ENCODE results near the gene CDH23.

CDH23 gene

DNA sequence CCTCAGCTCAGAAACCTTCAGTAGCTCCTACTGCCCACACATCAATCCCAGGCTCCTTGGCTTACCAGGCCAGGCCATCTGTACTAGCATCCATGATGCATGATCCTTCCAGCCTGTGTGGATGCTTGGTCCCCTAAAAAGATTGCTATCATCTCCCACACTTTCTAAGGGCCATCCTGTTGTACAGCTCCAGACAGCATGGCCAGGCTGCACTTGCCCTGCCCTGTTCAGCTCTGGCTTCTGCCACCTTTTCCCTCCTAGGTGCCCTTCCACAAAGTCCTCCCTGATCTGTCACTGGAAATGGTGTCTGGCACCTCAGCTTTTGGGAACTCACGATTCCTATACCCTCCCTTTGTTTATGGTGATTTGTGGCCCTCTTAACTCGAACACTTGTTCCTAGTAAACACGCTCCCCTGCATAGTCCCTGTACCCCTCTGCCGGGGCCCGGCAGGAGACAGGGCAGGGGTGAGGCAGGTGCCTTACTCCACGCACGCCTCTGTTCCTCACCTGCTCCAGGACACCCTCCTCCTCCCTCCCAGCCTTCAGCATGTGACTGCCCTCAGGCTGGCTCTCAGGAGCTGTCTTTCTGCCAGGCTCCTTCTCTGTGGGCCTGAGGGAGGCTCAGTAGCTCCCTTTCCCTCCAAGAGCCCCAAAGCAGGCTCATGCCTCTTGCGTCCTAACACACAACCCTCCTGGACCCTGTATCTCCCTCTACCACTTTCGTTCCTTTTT is 71.8 kb downstream of the CDH23 start:
- no peak for DNase-seq

DNA sequence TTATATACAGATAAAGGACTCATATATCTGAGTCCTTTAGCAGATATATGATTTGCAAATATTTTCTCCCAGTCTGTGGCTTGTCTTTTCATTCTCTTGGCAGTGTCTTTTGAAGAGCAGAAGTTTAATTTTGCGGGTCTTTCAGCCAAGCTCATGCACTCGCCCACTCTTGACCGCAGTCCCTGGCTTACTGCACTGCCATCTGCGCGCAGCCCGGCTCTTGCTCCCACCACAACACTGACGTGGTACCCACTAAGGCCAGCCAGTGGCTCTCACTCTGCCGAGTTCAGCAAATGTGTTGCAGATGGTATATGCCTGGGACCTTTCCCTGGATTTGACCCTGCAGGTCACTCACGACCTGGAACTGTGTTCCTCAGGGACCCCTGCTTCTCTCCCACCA is 74.3 kb downstream of the CDH23 start:
- DNase-seq = no peak

DNA sequence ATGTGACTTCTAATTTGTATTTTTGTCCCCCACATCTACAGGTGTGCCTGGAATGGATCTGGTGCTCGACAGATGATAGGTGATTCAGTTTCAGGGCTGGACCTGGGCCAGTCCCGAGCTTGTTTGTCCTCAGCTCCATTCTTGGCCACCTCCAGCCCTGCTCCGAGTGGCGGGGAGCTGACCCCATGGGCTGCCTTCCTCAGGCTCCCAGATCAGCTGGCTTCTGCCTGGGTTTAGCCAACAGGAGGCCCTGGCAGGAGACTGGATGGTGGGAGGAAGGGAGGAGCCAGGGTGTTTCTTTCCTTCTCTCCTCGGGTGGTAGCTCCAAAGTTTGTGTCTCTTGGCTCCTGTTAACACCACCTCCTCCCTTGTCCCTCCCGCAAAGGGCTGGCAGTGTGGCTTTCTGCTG is 75.2 kb downstream of the CDH23 start:
- no peak for DNase-seq

DNA sequence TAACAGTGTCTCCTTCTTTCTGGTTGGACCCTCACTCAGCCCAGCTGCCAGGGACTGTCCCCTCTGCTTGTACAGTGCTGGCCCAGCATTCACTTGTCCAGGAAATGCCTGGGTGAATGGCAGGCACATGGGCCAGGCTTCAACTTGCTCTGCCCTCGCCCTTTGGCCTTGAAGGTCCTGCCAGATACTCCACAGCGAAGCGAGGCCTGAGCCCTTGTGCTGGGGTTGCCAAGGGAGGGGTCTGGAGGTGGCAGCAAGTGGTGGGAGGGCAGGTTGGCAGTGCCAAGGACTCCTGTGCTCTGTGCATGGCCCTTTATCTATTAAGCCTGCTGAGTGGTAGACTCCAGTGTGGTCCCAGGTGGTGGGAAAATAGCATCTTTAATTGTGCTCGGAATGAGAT is 75.7 kb downstream of the CDH23 start:
- no peak for DNase-seq

DNA sequence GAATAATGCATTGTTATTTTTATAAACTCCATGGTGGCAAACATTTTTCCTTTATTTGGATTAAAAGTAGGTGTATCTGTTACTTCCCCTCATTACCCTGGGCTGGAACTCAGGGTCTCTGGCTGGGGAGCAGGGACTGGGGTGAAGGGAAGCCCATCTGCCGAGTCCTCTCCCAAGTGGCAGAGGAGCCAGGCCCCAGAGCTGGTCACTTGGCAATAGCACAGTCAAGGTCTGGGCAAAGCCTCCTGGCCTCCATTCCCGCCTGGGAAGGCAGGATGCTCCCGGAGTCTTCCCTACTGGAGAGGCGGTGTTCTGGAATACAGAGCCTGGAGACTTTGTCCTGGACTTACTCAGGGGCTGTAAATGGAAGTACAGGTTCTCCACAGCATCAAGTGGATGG is 76.2 kb downstream of the CDH23 start:
- DNase-seq = no peak

DNA sequence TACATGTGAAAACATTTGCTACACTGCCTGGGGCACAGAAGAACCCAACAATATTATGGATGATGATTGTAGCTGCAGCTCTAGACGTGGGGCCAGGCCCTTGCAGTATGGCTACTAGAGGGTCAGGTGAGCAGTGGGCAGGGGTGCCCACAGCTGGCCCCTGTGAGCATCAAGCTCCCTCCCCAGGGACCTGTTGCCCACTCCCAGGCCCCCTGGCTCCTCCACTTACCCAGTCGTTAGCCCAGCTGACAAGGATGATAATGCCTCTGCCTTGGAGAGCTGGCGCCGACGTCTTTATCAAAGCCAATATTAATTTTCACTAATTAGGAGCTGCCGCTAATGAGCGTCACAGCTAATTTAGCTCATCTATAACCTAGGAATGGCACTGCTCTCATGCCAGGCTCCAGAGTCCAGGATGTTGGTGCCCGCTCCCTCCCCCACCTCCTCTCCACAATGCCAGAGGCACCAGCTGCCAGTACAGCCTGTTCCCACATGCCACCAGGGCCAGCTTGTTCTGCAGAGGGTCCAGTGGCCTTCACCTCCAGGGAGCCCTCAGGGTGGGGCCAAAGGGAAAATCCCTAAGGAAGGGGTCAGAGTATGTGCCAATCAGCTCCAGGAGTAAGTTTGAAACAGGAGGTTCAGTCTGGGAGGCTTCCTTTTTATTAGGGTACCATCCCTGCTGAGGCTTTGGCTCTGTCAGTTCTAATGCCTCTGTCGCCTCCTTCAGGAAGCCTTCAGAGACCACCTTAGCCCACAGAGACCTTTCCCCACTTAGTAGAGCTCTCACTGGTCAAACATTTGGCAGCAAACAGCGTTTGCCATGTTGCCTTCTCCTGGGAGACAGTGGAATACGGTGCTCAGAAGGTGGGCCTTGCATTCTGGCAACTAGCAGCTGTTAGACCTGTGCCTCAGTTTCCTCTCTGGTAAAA is 77.2 kb downstream of the CDH23 start:
- DNase-seq = no peak

DNA sequence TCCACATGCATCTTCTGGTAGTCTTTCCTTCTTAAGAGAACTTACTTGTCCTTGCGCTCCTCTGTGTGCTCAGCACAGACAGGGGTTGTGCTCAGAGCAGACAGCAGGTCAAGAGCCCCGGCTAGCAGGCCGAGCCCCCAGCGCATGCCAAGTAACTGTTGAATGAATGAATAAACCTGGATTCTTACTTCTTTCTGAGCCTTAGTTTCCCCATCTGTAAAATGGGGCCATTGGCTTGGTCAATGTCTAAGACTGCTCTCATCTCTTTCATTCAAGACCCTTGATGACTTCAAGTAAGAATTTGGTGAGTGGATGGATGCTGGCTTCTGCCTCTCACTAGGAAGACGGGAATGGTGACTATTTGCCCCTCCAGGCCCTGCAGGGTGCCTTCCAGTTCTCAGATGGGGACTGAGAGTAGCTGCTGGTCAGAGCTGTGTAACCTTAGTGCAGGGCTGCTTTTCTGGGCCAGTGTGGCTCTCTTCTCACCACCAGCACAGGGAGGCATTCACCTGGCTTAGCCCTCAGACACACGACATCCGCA is 78.1 kb downstream of the CDH23 start:
- DNase-seq = no peak

DNA sequence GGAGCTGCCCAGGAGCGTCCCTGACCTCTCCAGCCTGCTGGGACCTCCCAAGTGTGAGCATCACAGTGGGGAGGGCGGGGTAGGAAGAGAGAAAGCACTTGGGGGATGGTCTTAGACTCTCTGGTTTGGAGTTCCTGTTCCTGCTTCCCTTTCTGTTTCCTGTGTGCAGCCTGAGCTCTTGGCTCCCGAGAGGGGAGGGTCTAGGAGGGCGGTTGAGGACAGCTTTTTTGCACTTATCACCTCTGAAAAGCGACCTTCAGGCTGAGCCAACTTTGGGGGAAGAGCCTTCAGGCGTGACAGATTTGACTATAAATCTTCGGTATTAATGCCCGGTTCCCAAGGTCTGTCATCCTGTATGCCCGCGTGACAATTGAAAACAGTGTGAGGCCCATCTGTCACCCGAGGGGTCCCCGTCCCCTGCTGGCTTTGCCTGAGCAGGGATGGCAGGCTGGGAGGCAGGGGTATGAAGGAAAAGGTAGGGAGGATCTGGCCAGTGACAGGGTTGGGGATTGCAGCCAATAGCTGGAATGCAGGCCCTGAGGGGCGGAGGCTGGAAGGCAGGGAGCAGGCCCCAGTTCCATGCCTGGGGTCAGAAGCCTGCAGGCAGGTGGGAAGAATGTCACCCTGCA is 78.6 kb downstream of the CDH23 start:
- peak; percentile 90 for DNase-seq

DNA sequence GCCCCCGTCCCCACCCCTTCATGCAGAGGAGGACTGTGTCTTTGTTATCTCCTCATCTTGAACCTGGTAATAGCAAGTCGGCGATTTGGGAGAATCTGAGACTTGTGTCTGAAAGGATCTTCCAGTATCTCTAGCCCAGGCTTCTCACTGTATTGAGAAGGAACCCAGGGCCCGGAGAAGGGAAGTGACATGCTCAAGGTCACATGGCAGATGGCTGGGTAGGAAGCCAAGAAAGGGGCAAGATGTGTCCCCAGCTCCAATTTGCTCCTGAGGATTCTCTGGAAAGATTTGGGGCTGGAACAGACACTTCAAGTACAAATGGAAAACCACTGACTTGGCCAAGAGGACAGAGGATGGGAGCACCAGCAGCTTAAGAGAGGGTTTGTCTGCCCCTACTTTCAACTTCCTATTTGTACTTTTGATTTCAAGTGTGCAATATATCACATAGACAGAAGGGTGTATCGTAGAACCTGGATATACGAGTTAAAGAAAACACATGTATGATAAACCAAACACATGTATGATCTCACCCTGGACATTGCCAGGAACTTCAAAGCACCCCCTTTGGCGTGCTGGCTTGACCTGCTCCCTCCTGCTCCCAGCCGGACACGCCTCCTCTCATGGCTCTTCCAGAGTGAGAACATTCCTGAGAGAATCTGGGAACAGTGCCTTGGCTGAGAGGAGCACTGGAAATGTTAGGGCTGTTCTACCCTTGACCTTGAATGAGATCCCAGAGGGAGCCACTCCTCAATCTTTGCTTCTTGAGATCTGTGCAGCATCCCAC is 79.7 kb downstream of the CDH23 start:
- DNase-seq = no peak

DNA sequence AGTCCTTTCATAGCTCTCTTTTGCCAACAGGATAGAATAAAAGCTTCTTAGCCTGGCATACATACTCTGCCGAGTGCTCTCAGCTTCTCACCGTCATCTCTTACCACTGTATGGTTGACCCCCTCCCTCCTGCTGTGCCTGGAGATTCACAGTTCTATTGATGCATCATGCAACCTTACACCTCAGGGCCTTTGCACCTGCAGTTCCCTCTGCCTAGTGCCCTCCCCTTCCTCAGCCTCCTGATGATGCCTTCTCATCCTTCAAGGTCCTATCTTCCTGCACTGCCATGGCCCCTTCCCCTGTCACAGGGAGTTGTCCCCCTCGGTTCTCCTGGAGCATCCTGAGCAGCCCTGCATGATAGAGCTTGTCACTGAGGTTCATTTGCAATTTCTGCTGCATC is 81.5 kb downstream of the CDH23 start:
- DNase-seq = peak; percentile 13

DNA sequence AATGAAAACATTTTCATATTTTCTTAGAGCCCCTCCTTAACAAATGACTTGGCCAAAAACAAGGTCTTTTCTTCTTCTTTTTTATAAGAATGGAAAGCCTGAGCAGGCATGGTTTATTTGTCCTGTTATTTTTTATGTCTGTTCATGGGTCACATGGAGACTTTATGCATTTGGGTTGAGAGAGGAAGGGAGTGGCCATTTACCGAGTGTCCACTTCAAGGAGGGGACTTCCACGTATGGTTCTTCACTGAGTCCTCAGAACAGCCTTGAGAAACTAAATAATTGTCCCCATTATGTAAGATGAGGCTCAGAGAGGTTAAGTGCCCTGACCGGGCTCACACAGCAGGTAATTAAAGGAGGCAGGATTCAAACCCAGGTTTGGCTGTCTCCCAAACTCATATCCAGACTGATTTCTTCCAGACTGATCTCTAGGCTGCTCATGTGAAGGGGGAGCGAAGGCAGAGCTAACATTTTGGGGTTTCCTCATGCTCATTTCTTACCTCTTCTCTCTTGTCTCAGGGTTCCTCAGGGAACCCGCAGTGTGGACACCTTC is 82.2 kb downstream of the CDH23 start:
- no peak for DNase-seq

DNA sequence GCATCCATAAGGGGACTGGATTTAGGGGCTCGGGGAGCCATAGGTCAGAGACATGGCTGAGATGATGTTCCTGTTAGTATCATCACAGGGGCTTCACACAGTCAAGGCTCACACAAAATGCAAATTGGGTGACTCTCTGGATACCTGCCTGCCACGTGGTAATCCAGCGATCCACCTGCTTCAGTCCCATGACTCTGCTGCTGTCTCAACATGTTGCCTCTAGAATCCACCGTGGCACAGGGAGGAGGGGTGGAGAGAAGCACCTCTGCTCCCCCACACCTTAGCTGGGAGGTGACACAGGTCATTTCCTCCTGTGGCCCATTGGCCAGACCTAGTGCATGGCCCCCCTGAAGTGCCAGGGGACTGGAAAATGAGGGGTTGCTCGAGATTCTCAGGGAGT is 83.1 kb downstream of the CDH23 start:
- no peak for DNase-seq

DNA sequence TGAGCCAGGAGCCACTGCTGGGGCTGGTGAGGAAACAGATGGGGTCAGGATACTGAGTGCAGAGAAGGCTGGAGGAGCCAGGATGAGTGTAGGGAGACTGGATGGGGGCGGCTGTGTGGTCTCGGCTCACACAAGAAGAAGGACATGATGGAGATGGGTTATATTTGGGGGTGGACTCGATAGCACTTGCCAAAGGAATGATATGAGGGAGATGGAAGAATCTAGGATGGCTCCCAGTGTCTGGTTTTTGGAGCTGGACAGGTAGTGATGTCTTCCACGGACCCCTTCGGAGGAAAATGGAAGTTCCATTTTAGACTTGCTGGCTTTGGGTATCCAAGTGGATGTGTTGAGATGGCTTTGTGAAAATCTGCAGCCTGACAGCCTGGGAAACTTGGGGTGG is 83.9 kb downstream of the CDH23 start:
- no peak for DNase-seq

DNA sequence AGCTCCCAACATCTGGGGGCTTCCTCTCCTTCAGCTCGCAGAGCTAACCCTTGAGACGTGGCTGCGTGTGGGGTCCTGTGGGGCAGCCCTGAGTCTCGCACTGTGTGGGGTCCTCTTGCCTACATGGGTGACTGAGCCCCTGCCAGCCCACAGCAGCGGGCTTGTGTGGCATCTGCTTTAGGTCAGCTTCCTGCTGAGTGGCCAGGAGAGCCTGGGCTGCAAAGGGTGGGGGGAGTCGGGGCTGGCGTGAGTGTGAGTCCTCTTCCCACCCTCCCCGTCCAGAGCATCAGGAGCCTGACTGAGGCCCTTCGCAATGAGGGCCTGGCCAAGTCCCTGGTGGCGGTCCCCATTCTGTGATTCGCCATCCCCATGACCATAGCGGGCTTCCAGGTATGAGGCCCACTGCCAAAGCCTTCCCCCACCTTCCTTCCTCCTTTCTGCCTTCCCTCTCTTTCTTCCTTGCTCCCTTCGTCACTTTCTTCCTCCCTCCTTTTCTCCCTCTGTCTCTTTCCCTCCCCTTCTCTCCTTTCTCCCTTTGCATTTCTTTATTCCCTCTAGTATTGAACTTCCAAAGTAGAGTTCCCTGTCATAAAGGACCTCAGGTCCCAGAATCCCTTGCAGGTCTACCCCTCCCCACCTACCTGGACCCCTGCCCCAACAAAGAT is 85.2 kb downstream of the CDH23 start:
- DNase-seq = no peak

DNA sequence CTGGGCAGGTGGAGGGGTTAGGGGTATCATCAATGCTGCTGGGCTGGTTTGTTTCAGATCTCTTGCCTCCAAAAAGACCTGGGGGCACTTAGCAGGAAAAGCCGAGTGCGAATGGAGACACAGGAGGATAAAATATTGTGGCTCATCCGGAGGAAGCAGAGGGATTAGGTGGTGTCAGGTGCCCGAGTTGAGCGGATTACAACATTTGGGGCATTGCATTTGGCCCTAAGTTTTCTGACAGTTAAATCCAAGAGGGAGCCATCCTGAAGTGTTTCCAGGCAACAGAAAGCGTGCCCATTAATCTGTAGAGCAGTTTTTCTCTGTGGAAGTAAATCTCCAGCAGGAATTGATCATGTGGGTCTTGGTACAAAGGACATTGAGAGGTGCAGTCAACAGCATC is 85.9 kb downstream of the CDH23 start:
- DNase-seq = no peak

DNA sequence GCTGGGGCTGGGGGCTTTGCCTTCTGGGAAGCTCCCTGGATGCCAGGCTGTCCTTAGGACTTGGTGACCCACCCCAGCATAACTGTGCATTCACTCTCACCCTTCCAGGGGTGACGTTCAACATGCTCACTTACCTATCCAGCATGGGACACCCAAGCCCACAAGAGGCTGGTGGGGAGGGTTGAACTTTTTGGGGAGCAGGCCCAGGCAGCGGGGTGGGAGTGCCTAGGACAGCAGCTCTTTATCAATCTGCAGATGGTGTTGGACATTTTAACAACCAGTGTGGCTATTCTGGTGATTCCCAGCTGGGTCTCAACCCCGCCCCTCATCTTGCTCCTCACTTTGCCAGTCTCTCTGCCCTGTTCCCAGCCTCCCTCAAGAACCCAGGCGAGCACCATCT is 86.4 kb downstream of the CDH23 start:
- no peak for DNase-seq

DNA sequence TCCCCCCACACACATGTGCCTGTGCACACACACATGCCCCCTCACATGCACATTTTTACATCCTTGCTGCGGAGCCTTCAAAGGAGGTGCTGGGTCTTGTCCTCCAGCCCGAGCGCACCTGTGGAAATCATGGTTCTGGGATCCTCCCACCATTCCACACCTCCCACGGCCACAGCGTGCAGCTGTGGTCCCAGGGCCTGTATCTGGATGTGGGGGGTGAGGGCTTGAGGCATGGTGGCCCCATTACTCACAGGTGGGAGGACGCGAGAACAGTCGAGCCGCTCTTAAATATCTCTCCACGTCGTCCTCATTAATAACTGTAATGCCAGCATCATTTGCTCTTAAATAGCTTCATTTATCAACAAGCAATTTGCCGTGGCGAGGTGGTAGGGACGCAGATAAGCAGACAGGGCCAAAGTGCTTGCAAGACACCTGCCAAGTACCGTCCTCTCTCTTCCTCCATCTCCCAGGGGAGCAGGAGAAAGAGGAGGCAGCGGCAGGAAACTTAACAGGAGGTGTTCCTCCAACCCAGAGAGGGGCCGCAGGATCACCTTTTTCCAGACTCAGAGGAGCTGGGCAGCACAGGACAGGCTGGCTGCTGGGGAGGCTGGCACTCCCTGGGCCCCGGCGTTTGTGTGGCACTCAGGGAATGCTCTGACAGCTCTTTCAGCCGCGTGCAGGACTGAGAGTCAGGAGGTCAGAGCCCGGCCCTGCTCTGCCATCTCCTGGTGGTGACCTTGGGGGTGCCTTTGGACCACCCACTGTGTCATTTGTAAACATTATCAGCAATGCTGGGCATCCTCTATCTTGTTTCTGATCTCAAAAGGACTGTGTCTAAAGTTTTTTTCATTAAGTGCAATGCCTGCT is 87.4 kb downstream of the CDH23 start:
- DNase-seq = no peak

DNA sequence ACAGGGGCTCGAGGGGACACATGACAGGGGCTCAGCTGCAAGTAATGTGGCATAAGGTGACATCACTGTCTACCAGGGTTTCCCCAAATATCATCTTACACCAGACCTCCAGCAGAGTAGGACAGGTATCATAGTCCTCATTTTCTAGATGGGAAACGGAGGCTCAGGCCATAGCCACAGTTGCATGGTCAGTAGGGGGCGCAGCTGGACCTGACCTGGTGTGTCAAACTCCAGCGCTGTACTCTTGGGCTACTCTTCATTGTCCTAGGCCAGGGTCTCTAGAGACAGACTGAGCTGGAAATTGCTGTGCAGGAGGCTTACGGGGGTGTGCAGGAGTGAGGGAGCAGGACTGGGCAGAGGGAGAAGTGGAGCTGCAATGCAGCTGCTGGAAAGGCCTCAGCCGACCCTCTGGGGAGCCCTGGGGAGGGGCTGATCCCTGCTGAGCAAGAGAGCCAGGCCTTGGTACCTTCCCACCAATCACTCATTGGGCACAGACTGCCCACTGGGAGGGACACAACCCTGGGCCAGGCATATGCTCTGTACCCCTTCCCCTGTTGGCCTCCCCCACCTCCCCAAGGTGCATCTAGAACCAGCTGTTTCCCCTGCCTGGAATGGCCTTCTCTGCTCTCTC is 89.9 kb downstream of the CDH23 start:
- DNase-seq = no peak

DNA sequence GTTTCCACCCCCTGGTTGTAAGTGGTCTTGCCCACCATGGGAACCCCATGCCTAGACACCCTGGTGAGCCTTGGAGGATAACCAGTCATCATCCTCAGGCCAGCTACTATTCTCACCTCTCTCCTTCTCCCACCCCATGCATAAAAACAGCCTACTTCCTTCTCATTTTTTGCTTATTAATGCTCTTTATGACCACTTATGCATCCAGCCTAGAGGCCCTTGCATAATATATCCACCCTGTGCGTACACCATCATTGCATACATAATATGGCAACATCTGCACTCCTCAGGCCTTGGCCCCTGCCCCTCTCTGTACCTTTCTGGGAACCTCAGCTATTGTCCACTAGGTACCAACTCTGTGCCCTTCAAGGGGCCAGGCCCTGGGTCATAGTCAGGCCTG is 91.0 kb downstream of the CDH23 start:
- DNase-seq = no peak

DNA sequence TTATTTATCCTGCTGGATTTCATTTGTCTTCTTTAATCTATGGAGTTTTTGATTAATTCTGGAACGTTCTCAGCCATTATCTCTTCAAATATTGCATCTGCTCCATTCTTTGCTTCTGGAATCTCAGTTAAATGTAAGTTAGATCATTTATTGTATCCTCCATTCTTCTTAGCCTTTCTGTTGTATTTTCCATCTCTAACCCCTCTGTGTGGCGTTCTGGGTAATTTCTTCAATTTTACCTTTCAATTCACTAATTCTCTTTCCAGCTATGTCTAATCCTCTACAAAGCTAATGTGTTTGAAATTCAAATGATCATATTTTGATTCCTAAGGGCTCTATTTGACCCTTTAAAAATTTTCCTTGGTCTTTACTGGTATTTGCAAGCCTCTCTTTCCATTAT is 92.4 kb downstream of the CDH23 start:
- no peak for DNase-seq
